HG03175 (cell line): Measurements from ENCODE around the gene RAB43.
"Not testable (repeated sequence)": the region's sequence is repeated elsewhere in the genome, so short reads cannot be mapped to it uniquely, and the experiment has no call there.

Experiments
- ATAC-seq: cut with Tn5 transposase; IDR thresholded peaks from one replicate; pipeline ENCODE4 v1.9.1; 2021; ENCODE audit warnings: mild to moderate bottlenecking, moderate library complexity; ENCODE audit not compliant: unreplicated experiment

The RAB43 gene

DNA sequence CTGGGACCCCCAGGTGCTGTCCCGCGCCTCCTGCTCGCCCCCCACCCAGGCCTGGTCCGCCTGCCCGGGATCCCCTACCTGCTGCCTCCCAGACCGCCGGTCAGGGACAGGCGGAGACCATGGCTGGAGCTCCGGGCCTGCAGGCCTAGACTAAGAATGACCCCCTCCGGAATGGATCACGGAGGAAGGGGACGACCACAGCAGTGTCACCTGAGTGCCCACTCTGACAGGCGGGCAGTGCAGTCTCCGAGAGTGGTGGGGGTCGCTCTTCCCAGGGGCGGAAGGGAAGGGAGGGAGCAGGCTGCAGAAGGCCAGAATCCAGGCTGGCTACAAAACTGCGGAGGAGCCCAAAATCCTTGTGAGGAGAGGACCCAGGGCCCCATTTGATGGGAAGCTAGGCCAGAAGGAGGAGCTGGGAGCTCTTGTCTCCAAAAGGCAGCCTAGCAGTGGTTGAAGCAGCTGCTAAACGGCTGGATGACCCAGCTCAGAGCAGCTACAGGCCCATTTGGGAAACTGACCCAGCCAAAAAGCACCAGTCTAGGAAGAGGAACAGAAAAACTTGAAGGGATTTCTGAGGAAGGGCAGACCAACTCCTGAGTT lies 908 bp upstream of the RAB43 start:
- no peak for ATAC-seq

DNA sequence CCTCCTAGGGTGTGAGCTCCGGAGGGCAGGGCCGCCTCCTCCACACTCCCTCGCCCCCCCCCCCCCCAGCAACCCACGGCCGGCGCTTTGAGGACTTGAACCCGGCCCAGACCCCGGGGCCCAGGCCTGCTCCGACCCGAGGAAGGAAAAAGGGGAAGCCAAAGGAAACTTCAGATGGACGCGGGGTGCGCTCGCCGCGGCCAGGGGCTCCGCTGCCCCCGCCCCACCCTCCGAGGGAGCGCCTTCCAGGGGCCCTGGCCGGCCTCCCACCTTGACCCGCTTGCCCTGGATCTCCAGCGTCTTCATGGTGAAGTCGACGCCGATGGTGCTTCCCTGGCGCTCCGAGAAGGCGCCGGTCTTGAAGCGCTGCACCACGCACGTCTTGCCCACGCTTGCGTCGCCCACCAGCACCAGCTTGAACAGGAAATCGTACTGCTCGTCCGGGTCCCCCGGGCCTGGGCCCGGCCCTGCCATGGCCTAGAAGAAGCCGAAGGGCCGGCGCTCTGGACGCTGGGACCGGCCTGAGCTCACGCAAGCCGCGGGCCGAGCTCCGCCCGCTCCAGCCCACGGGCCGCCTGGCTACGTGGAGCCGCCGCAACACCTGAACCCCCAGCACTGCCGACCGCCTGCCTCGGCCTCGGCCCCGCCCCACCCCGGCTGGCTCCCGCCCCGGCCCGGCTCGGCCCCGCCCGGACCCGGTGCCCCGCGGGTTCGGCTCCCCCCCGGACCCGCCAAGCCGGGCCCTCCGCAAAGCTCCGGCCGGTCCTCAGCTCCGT lies 400 bp downstream of the RAB43 start:
- ATAC-seq, result no peak

DNA sequence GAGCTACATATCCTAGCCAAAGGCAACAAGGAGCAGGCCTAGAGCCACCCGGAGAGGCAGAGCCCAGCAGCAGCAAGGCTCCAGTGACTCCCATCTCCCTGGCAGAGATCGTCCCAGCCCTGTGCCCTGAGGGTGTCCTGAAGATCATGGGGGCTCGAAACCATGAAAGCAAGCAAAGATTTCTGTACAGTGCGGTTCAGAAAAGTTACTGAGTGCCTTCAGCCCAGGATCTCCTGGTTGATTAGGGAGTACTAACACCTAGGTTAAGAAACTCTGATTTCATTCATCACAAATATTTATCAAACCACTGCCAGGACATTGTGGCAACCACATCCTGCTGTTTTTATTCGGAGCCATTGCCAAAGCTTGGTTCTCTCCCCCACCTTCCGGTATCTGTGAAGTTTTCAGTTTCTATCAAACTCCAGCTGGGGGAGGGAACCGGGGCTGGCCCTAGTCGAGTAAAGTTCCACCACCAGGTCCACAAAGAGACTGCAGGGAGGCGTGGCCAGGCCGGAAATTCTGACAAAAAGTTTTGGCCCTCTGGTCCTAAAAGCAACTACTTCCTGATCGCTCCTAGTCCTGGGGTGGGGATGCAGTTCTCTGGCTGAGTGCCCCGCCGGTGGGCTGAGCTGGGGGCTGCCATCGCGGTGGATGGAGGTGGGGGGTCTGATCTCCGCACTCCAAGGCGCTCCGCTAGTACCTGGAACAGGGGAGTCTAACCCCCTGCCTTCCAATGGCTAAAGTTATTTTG lies 1.2 kb downstream of the RAB43 start:
- ATAC-seq, result peak; percentile 72

DNA sequence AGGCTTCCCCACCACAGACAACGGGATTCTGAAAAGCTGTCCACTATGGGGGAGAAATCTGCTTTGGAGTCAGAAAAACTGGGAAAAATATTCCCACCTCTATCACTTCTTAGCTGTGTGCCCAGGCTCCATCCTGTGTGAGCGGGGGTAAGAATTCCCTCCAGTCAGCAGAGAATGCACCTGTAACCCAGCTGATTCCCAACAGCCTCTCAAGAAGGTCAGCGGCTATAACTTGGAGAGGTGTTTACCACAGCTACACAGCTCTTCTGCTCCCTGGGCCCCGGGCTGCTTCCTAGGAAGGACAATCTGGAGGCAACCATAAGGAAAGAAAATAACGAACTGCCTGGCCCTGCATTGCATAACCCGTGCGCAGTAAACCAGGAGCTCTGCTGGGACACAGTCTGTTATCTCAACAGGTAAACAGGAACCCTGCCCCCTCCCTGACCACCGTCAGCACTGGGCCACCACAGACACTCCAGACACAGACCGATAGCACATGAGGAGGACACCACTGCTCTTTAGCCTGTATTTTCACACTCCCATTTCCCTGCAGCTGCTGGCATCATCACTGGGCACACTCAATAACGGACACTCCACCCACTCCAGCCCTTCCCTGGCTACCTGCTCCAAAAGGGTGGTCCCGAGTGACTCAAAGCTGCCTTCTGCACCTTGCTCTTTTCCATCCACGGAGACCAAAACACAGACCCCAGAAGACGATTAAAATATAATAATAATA lies 2.1 kb downstream of the RAB43 start:
- no peak for ATAC-seq

DNA sequence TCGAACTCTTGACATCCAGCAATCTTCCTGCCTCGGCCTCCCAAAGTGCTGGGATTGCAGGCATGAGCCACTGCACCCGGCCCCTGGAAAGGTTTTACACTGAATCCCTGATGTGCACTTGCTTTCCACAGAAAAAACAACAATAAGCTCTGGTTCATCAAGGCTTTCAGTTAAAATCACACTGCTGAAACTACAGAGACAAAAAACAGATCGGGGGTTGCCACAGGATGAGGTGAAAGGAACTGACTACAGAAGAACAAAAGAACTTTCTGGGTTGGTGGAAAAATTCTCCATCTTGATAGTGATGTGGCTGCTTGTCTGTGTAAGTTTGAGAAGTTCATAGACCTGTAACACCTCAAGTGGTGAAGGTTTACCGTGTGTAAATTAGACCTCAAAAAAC lies 2.9 kb downstream of the RAB43 start:
- no peak for ATAC-seq

DNA sequence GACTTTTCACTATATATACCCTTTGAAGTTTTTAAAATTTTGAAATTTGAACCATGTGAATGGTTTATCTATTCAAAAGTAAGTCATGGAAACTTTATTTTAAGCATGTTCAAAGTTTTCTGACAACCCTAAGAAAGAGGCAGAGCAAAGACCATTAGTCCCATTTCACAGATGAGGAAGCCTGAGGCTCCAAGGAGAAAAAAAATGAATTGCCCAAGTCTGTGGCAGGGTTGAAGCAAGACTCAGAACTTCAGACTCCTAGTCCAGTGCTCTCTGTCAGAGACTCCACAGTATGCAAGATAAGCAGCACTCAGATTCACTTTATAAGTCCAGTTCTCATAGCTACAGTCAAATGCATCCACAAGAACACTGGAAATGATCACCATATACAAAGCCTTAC lies 4.5 kb downstream of the RAB43 start:
- no peak for ATAC-seq

DNA sequence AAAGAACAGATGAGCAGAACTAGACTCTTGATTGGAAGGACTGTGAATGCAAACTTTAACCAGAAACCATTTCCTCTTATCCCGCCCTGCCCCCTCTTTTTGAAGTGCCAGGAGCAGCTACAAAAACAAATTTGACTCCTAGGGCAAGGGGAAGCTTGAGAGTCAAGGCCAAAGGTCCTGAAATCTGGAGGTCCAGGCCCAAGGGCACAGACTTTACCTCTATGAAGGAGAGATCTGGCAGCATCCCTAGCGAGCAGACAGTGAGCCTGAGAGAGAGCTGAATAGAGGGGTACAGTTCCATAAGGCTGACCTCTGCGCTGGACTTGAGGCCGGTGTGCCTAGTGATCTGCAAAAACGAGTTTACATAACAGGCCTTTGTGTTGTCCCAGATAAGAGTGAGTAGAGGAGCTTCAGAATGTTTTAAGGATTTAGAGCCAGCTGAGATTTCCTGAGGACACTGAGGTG lies 5.1 kb downstream of the RAB43 start:
- no peak for ATAC-seq

DNA sequence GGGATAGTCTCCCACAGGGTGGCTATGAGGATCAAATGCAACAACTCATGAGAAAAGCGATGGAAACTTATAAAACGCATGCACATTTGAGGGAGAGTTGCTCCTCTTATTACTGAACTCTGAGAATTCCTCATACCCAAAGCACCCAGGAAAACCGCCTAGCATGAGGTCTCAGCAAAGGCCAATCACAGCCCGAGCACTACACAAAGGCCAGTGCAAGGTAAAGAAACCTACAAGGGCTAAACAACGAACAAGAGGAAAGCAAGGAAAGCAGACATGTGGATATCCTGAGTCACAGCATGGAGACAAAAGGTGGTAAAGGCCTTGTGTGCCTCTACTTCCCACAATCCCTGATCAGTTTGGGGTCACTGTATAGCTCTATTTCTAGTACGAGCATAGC lies 7.1 kb downstream of the RAB43 start:
- ATAC-seq, result no peak

DNA sequence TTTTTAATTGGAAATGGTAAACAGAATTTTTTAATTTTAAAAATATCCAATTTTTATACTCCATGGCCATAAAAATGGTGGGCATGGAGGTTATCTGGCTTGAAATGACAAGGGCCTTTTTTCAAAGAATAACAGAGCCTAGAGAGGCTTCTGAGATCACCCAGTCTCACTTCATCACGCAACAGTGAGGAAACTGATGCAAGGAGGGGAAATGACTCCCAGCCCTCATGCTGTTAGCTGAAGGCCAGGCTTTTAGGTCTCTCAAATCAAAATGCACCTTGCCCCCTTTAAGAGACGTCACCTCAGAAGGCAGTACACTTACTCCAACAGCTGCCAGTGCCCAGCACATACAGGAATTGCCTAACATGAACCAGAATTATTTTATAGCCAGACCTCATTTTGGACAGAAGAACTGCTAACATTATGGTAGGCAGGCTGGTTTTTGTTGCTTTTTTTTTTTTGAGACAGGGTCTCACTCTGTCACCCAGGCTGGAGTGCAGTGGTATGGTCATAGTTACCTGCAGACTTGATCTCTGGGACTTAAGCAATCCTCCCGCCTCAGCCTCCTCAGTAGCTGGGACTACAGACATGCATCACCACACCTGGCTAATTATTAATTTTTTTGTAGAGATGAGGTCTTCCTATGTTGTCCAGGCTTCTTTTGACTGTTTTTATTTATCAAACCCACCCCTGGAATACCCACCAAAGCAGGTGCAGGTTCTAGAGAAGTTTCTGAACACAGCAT lies 9.1 kb downstream of the RAB43 start:
- no peak for ATAC-seq

DNA sequence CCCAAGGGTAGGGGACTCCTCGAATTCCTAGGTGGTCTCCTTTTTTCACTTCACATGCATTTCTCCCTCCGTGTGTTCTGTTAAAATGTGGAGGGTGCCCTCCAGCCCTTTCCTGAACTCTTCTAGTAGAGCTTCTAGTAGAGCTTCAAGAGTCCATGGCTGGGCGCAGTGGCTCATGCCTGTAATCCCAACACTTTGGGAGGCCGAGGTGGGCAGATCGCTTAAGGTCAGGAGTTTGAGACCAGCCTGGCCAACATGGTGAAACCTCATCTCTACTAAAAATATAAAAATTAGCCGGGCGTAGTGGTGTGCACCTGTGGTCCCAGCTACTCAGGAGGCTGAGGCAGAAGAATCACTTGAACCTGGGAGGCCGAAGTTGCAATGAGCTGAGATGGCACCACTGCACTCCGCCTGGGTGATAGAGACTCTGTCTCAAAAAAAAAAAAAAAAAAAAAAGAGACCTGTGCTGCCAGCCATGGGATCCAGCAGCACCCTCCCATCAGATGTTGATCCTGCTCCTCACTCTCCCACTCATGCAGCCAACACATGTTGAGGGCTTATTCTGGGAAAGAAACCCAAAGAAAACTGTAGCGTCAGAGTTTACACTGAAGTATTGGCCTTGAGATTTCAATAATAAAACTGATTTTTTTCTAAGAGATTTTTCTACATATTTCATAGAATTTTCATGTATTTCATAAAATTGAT lies 10.4 kb downstream of the RAB43 start:
- not testable (repeated sequence) for ATAC-seq

DNA sequence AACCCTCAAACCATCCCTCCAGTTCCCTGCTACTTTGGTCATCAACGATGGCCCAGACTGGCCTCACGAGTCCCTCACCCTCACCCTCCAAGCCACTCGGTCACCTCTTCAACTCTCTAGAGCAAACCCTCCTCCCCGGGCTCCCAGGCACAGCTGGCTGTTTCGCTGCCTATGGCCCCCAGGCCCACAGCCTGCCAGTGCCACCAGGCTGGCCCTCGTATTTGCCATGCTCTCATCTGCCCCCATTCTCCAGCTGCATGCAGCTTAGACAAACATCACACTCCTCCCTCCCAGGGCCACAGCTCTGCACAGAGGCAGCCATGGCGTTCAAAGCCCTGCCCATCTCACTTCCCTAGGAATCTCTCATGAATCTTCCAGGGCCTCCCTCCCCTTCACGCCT lies 13.8 kb downstream of the RAB43 start:
- no peak for ATAC-seq

DNA sequence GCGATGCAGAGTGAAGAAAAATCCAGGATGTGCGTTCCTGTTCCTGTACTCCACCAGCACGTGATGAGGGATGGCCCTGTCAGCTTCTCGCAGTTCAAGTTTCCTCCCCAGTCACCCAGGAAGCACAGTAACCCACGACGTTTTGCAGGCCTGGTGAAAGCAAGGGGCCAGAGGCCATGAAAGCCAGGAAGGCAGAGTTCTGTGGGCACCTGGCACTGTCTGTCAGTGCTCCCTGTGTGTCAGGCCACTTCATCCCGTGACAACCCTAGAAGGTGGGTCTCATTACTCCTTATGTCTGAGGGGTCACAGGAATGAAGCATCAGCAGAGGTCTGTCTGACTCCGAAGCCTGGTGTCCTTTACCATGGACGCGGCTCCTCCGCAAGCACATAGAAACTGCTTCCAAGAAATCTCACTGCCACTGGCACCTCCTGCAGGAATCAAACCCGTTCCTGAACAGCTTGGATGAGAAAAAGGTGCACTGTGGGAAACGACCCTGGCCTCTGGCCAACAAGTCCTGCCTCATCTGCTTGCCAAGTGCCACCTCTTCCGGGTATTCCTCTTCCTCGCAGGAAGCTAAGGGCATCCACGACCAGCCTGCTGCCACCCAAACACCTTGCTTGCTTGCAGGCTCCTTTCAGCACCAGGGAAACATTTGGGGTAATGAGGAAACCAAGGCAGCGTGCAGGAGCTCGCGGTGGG lies 14.6 kb downstream of the RAB43 start:
- ATAC-seq, result no peak

DNA sequence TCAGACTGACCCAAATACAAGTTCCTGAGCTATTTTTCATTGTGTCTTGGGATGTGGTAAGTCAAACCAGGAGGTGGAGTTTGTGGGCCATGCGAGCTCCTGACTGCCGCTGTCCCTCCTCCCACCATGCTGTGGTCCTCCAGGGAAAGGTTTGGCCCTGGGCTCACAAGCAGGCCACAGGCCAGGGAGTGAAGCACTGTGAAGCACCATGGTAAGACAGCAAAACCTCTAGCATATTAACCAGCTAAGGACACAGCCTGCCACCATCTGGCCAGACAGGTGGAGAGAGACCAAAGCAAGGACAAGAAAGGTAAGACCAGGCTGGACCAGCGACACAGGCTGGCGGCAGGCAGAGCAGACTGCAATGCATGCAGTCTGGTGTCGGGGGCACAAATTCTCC lies 15.3 kb downstream of the RAB43 start:
- ATAC-seq, result no peak

DNA sequence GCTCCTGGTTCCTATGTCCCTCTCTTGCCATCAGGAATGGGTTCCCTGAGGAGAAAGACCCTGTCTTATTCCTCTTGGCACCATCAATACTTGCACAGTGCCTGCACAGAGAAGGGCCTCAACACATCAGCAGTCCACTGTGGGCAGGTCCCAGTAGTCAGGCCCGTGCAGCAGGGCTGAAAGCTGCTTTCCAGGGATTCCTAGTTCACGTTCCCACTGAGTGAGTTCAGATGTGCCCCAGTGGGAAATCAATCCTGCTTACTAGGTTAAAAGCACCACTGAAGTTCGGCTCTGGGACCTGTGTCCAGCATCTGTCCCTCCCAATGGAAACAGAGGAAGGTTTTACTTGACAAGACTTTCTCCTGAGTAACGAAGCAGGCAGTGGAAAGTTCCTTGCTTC lies 15.7 kb downstream of the RAB43 start:
- ATAC-seq, result no peak

DNA sequence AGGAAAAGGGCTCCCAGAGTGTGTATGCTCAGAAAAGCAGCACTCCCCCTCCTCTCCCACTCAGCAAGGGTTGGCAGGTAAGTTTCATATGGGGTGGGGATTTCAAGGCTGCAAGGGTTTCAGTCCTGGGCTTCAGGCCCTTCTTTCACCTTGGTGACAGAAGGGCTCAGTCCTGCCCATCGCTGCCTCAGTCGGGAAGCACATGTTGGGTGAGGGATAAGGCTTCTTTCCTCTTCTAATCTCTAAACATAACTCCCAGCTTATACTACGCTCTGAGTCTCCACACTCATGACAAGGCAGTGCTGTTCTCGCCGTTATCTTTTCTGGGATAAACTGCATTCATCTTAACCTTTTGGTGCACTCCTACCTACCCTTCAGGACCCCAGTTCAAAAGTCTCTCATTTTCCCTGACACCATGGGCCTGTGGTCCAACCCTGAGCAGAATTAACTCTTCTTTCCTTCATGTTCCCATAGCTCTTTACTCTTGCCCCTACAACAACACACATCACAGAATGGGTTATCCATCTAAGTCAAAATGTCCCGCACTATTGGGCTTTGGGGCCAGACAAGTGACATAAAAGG lies 17.0 kb downstream of the RAB43 start:
- ATAC-seq, result no peak

DNA sequence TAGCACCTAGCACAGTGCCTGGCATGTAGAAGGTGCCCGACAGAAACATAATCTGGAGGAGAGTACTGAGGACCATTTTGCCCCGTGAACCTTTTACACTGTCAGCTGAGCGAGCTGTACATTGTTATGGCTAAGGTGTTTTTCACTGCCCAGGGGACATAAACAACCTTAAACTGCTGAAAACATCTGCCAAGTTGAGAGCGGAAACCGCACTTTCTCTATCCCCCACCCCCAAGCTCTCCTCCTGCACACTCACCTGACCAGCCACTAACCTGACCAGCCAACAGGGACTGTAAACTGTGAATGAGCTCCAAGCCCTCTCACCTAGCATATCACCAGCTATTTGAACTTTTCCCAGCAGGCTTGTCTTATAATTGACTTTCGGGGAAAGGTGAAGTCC lies 17.6 kb downstream of the RAB43 start:
- no peak for ATAC-seq

DNA sequence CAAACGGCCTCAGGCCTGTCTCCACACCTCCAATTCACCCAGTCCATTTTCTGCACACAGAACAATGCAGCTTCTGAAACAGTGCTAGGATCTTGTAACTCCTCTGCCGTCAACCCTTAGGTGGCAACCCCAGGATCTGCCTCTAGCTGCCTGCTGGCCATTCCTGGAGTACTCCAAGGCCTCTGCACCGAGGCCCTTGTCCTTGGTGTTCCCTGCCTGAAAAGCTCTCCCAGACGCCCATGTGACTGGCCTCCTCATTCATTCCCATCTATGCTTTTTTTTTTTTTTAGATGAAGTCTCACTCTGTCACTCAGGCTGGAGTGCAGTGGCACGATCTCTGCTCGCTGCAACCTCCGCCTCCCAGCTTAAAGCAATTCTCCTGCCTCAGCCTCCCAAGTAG lies 18.3 kb downstream of the RAB43 start:
- no peak for ATAC-seq

DNA sequence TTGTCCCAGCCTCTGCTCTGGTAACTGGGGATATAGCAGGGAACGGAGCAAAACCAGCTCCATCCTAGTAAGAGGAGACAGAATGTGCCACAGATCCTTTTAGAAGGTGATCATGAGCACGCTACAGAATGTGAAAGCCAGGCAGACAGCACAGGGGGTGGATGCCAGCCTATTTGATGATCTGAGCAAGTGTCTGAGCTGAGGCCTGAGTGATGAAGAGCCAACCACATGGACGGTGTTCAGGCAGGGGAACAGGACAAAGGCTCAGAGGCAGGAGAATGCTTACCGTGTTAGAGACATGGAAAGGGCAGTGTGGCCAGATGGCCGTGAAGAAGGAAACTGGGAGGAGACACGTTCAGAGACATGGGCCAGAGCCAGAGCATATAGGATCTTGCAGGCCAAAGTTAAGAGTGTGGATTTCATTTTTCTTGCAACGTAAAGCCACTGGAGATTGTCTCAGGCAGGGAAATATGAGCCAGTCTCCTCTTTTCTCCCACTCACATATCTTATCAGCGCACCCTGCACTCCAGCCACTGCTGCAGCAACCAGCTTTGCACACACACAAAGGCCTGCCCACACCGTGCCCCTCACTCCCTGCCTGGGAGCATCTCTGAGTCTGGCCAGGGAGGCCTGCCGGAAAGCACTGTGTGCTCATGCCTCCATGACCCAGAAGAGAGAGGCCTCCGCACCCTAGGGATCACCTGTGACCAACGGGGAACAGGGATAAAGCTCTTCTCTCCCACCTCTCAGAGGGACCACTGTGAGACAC lies 20.1 kb downstream of the RAB43 start:
- ATAC-seq, result no peak
